GM12878 (cell line): ENCODE data around the gene SLC22A3. TPM values are rescaled to one million over a fixed set of nuclear protein-coding genes. Genes with fewer than 3 reads are reported as not detected.

Experiments
- ATAC-seq: fragments of 200-7000 bp; cut with Tn5 transposase; 3 replicates; pipeline ENCODE4 v1.9.1; 2020; ENCODE audit warnings: mild to moderate bottlenecking, moderate library complexity
- BruUV-seq: library from RNA; stranded (reverse); fragments of 400-500 nt; replicated peaks from 2 replicates; lab custom pipeline; 2021; lab: Mats Ljungman, UMichigan
- CTCF ChIA-PET: fragments of 300-600 bp; sonication (Branson Sonifier 250); formaldehyde crosslinking; extraction: SDS; loops from one replicate; lab custom pipeline; 2021; ENCODE audit warnings: inconsistent platforms; lab: Yijun Ruan, JAX
- POLR2A ChIA-PET: fragments of 350-600 bp; formaldehyde crosslinking; extraction: SDS; loops from one replicate; lab custom pipeline; 2021; ENCODE audit warnings: inconsistent platforms; lab: Charles Lee
- RAD21 ChIA-PET: fragments of 300-600 bp; sonication (Branson Sonifier 250); formaldehyde crosslinking; loops from one replicate; lab custom pipeline; 2023; ENCODE audit warnings: antibody characterized with exemption; ENCODE audit not compliant: unreplicated experiment; lab: Charles Lee
- SMC1A ChIA-PET: fragments of 300-600 bp; sonication (Branson Sonifier 250); formaldehyde crosslinking; loops from one replicate; lab custom pipeline; 2023; ENCODE audit not compliant: unreplicated experiment, uncharacterized antibody; lab: Charles Lee
- DNase-seq: peaks from one replicate; pipeline ENCODE4 v3.0.0-alpha.2; 2011; ENCODE audit warnings: low read depth, low spot score
- FAIRE-seq: peaks from 3 replicates; lab custom pipeline; 2011; peaks lifted over from hg19 to GRCh38; lab: Jason Lieb, UNC
- H2AFZ ChIP-seq: 2 replicates; pipeline ENCODE4 v1.6.0; 2011; ENCODE audit warnings: low read depth, low read length, control low read depth; ENCODE audit not compliant: control insufficient read depth
- H3K27ac ChIP-seq: 2 replicates; pipeline ENCODE4 v1.5.1; 2011; ENCODE audit warnings: control low read depth; ENCODE audit not compliant: control insufficient read depth, insufficient read depth
- H3K27me3 ChIP-seq, 2 experiments: replicated peaks in 1 of 2; 2 replicates each; pipeline versions ENCODE4 v1.6.0 to v1.6.1; 2011; ENCODE audit warnings: low read length in 1 of 2; ENCODE audit not compliant: control insufficient read depth in 2 of 2, insufficient read depth in 2 of 2
- H3K36me3 ChIP-seq, 2 experiments: 2 replicates each; pipeline ENCODE4 v1.5.1; 2011; ENCODE audit warnings: low read length in 1 of 2; ENCODE audit not compliant: control insufficient read depth in 2 of 2, insufficient read depth in 2 of 2
- H3K4me1 ChIP-seq: 2 replicates; pipeline ENCODE4 v1.6.1; 2011; ENCODE audit warnings: mild to moderate bottlenecking, low read length, moderate library complexity, mixed read lengths; ENCODE audit not compliant: control insufficient read depth, insufficient read depth
- H3K4me2 ChIP-seq: 2 replicates; pipeline ENCODE4 v1.6.0; 2011; ENCODE audit warnings: control low read depth; ENCODE audit not compliant: control insufficient read depth, insufficient read depth
- H3K4me3 ChIP-seq: fragments of 200-600 bp; sonication (generic); 2 replicates; pipeline ENCODE4 v1.5.1; 2016
- H3K79me2 ChIP-seq: 2 replicates; pipeline ENCODE4 v1.6.0; 2011; ENCODE audit warnings: low read length; ENCODE audit not compliant: control insufficient read depth, insufficient read depth
- H3K9ac ChIP-seq: 2 replicates; pipeline ENCODE4 v1.8.0; 2011; ENCODE audit warnings: low read length, control low read depth, mixed read lengths; ENCODE audit not compliant: control insufficient read depth, insufficient read depth
- H3K9me3 ChIP-seq: replicated peaks from 3 replicates; pipeline ENCODE4 v1.5.1; 2011; ENCODE audit warnings: mild to moderate bottlenecking, low read length; ENCODE audit not compliant: control insufficient read depth, insufficient read depth
- H4K20me1 ChIP-seq: 2 replicates; pipeline ENCODE4 v1.6.0; 2011; ENCODE audit not compliant: control insufficient read depth, insufficient read depth
- CUX1 ChIP-seq: IDR thresholded peaks from 2 replicates; pipeline ENCODE4 v1.6.1; 2012; ENCODE audit warnings: improper control_type of control experiment, low read depth, low read length; ENCODE audit not compliant: insufficient replicate concordance
- FOS ChIP-seq: IDR thresholded peaks from 3 replicates; pipeline ENCODE4 v1.6.1; 2011; ENCODE audit warnings: borderline replicate concordance; ENCODE audit not compliant: insufficient read length; ENCODE audit errors: extremely low read depth
- GABPA ChIP-seq: IDR thresholded peaks from 2 replicates; pipeline ENCODE4 v1.6.1; 2014; ENCODE audit warnings: antibody characterized with exemption, low read depth, mild to moderate bottlenecking, inconsistent platforms
- HDGF ChIP-seq: fragments of 450-650 bp; IDR thresholded peaks from 2 replicates; pipeline ENCODE4 v1.6.1; 2016; ENCODE audit warnings: antibody characterized with exemption
- IKZF1 ChIP-seq: fragments of 450-650 bp; conservative IDR thresholded peaks from 2 replicates; pipeline ENCODE4 v1.6.1; 2017; ENCODE audit warnings: antibody characterized with exemption, mild to moderate bottlenecking
- MEF2A ChIP-seq: IDR thresholded peaks from 2 replicates; pipeline ENCODE4 v1.6.1; 2011; ENCODE audit warnings: low read depth, mild to moderate bottlenecking, low read length, moderate library complexity; ENCODE audit not compliant: insufficient read depth
- NFYA ChIP-seq: IDR thresholded peaks from 2 replicates; pipeline ENCODE4 v1.6.1; 2011; ENCODE audit warnings: low read depth, mild to moderate bottlenecking, low read length, improper control_type of control experiment, borderline replicate concordance
- NR2C2 ChIP-seq: IDR thresholded peaks from 2 replicates; pipeline ENCODE4 v1.6.1; 2011; ENCODE audit warnings: borderline replicate concordance, low read depth; ENCODE audit not compliant: control insufficient read depth, insufficient read length
- NRF1 ChIP-seq: conservative IDR thresholded peaks from 2 replicates; pipeline ENCODE4 v1.6.1; 2011; ENCODE audit warnings: mild to moderate bottlenecking, low read depth, low read length, improper control_type of control experiment
- PAX5 ChIP-seq: IDR thresholded peaks from 2 replicates; pipeline ENCODE4 v1.6.1; 2011; ENCODE audit warnings: low read depth, low read length, borderline replicate concordance
- POU2F2 ChIP-seq: IDR thresholded peaks from 3 replicates; pipeline ENCODE4 v1.6.1; 2011; ENCODE audit warnings: low read depth, mild to moderate bottlenecking, low read length, borderline replicate concordance
- TCF7 ChIP-seq: IDR thresholded peaks from 2 replicates; pipeline ENCODE4 v1.6.1; 2014; ENCODE audit warnings: antibody characterized with exemption, borderline replicate concordance
- WRNIP1 ChIP-seq: IDR thresholded peaks from 2 replicates; pipeline ENCODE4 v1.6.1; 2011; ENCODE audit warnings: low read depth, low read length, improper control_type of control experiment, borderline replicate concordance
- ZNF384 ChIP-seq: IDR thresholded peaks from 2 replicates; pipeline ENCODE4 v1.6.1; 2012; ENCODE audit warnings: low read depth, mild to moderate bottlenecking, low read length, improper control_type of control experiment, borderline replicate concordance
- WGBS: methylation state at CpG from one replicate; pipeline ENCODE4 v1.1.6; 2016; ENCODE audit warnings: low lambda C conversion rate; ENCODE audit not compliant: insufficient replicate concordance, insufficient coverage; ENCODE audit errors: missing lambda C conversion rate; 5-methylcytosine and 5-hydroxymethylcytosine counted together
- in situ Hi-C: fragments of 300-500 bp; cut with MboI; formaldehyde crosslinking; loops from 9 replicates; pipeline ENCODE4 v1.14.3; 2018; ENCODE audit warnings: mixed read lengths
- intact Hi-C: fragments of 100-400 bp; cut with micrococcal nuclease; formaldehyde crosslinking; loops from one replicate; pipeline ENCODE4 v1.14.2; 2022; ENCODE audit not compliant: unreplicated experiment
- polyA plus RNA-seq, 11 experiments: library from polyadenylated mRNA; depleted of rRNA in 4 of 11; unstranded in 6 of 11; stranded (reverse) in 5 of 11; fragments of >200 nt; fragmentation: Nextera tagmentation in 4 of 11; fragmentation: Illumina TruSeq in 1 of 11; extraction: Ambion mirVana in 4 of 11; extraction: Trizol in 1 of 11; gene quantifications; 1 replicate in 1 of 11; 2 replicates in 10 of 11; pipeline versions ENCODE4 v1.2.1 to v1.2.3, GENCODE V29; 2011 to 2016; ENCODE audit warnings: inconsistent platforms in 2 of 11, missing spikeins in 2 of 11, low read depth in 1 of 11
- total RNA-seq, 4 experiments: library from RNA; depleted of rRNA in 3 of 4; stranded (reverse); fragments of >200 nt in 3 of 4; fragmentation: Illumina TruSeq in 1 of 4; extraction: Trizol in 1 of 4; gene quantifications; 2 replicates each; pipeline versions ENCODE4 v1.2.1 to v1.2.3, GENCODE V29; 2013 to 2021
- TF ChIP-seq, protein P1 (sequence below): fragments of 450-650 bp; IDR thresholded peaks from 2 replicates; pipeline ENCODE4 v1.6.1; 2017; ENCODE audit warnings: mild to moderate bottlenecking, moderate library complexity

Gene SLC22A3
- total and polyA plus RNA-seq, 10 of the 15 experiments (the other 5 are each of a cell fraction or from before 2014, with no cell fraction given): 0.07 to 0.15 TPM; not detected in 8

- Histone ChIP-seq H3K4me3 (no peak overlapping the region), H2AFZ (no peak overlapping the region), H3K4me2 (no peak overlapping the region), H3K9ac (no peak overlapping the region), H3K79me2 (no peaks in the 10 kb centered on the region), H3K36me3 (no peaks in the 10 kb centered on the region), H3K27me3 (no peaks in the 10 kb centered on the region), H3K9me3 (no peaks in the 10 kb centered on the region; the same call in 2 of the 3 replicates), H4K20me1 (no peaks in the 10 kb centered on the region), H3K4me1 (no peaks in the 10 kb centered on the region; the same call in 1 of the 2 replicates), H3K27ac (no peak overlapping the region)
- in situ Hi-C loops (no loop called here), intact Hi-C loops (no loop called here)
- no peak for DNase-seq
- ATAC-seq: no peak
- BruUV-seq: no TSS peak
- ChIA-PET POLR2A (no interaction called here), CTCF (no interaction called here), RAD21 (no interaction called here), SMC1A (no interaction called here)
- FAIRE-seq: no peak
- 90% methylated on average over 1 of the region's 1 CpG for WGBS
- TF ChIP-seq NRF1 (no peak), GABPA (no peak), NFYA (no peak), WRNIP1 (no peak), FOS (no peak), HDGF (no peak), NR2C2 (no peak), PAX5 (no peak), POU2F2 (no peak), CUX1 (no peak), MEF2A (no peak), IKZF1 (no peak), ZNF384 (no peak), TCF7 (no peak)
- TF ChIP-seq, protein P1, sequence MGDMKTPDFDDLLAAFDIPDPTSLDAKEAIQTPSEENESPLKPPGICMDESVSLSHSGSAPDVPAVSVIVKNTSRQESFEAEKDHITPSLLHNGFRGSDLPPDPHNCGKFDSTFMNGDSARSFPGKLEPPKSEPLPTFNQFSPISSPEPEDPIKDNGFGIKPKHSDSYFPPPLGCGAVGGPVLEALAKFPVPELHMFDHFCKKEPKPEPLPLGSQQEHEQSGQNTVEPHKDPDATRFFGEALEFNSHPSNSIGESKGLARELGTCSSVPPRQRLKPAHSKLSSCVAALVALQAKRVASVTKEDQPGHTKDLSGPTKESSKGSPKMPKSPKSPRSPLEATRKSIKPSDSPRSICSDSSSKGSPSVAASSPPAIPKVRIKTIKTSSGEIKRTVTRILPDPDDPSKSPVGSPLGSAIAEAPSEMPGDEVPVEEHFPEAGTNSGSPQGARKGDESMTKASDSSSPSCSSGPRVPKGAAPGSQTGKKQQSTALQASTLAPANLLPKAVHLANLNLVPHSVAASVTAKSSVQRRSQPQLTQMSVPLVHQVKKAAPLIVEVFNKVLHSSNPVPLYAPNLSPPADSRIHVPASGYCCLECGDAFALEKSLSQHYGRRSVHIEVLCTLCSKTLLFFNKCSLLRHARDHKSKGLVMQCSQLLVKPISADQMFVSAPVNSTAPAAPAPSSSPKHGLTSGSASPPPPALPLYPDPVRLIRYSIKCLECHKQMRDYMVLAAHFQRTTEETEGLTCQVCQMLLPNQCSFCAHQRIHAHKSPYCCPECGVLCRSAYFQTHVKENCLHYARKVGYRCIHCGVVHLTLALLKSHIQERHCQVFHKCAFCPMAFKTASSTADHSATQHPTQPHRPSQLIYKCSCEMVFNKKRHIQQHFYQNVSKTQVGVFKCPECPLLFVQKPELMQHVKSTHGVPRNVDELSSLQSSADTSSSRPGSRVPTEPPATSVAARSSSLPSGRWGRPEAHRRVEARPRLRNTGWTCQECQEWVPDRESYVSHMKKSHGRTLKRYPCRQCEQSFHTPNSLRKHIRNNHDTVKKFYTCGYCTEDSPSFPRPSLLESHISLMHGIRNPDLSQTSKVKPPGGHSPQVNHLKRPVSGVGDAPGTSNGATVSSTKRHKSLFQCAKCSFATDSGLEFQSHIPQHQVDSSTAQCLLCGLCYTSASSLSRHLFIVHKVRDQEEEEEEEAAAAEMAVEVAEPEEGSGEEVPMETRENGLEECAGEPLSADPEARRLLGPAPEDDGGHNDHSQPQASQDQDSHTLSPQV: no peak
Measured at GRCh38 chr6:160396292-160396691, 48.1 kb downstream of the SLC22A3 start.
